KOPT-K1 (cell line): ENCODE data around the gene ANO4.
"Not testable (repeated sequence)": the region's sequence is repeated elsewhere in the genome, so short reads cannot be mapped to it uniquely, and the experiment has no call there.

ENCODE experiments used
- H3K27ac ChIP-seq: fragments of 200-600 bp; sonication (generic); 2 replicates; pipeline ENCODE4 v1.5.1; 2016; ENCODE audit warnings: antibody characterized with exemption, mild to moderate bottlenecking, low read depth, low read length; ENCODE audit not compliant: poor library complexity, severe bottlenecking
- H3K36me3 ChIP-seq: fragments of 200-600 bp; sonication (generic); 2 replicates; pipeline ENCODE4 v1.5.1; 2017; ENCODE audit warnings: antibody characterized with exemption, mild to moderate bottlenecking, low read length, moderate library complexity; ENCODE audit not compliant: insufficient read depth
- H3K9me3 ChIP-seq: fragments of 200-600 bp; sonication (generic); 2 replicates; pipeline ENCODE4 v1.5.1; 2017; ENCODE audit warnings: antibody characterized with exemption, low read length, mild to moderate bottlenecking; ENCODE audit not compliant: insufficient read depth, poor library complexity, severe bottlenecking

The ANO4 gene

DNA sequence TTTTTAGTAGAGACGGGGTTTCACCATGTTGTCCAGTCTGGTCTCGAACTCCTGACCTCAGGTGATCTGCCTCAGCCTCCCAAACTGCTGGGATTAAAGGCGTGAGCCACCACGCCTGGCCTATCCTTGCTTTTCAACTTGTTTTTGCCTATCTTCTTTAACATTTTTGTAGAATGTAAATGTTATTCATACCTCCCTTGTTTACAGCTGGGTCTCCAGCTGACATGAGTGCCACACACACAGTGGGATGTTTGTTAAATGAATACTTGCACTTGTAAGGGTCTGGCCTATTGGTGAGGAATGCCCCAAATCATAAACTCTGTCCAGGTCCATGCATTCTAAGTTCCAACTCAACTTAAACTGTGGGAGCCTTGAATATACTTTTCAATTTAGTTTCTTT is 176.3 kb downstream of the ANO4 start:
- no peak overlapping the region for H3K27ac ChIP-seq
- H3K36me3 ChIP-seq = no peaks in the 10 kb centered on the region
- H3K9me3 ChIP-seq = no peaks in the 10 kb centered on the region

GRCh38 chr12:100972121-100972520 is 177.5 kb downstream of the ANO4 start:
- Histone ChIP-seq H3K27ac (no peak overlapping the region), H3K36me3 (no peaks in the 10 kb centered on the region), H3K9me3 (no peaks in the 10 kb centered on the region)

DNA sequence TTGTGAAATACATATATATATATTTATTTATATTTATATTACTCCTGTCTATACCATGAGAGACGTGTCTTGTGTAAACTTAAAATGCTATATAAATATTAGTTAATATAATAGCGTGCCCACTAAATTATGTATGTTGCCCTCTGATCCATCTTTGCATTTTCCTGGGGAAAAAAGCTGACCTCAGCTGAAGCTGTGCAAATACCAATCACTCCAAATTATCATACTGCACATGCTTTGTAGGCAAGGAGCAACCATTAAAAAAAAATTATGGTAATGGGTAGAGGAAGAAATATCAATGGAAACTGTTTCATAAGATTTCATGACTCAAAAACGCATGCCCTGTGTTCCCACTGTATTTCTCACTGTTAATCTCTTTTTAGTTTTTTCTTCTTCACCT is 179.8 kb downstream of the ANO4 start:
- H3K9me3 ChIP-seq = no peaks in the 10 kb centered on the region
- no peaks in the 10 kb centered on the region for H3K36me3 ChIP-seq
- H3K27ac ChIP-seq = no peak overlapping the region

DNA sequence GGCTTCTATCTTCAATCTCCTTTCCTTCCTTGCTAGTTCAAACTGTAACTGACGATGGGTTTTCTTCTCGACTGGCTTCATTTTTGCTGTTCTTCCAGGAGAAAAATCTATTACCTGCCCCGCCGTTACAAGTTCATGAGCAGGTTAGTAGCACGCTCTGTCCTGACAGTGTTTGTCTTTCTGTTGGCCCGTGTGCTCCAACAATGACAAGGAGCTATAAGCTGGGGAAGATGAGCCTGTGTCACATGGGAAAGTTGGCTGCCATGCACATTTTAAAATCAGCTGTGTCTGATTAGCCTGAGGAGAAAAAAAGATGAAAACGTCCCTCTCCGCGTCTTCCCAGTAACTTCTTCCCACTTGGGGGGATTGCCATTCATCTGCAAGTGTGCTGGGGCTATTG is 180.2 kb downstream of the ANO4 start:
- Histone ChIP-seq H3K9me3 (no peaks in the 10 kb centered on the region), H3K27ac (no peak overlapping the region), H3K36me3 (no peaks in the 10 kb centered on the region)

GRCh38 chr12:100976735-100977134 is 182.2 kb downstream of the ANO4 start:
- H3K9me3 ChIP-seq = no peaks in the 10 kb centered on the region
- no peak overlapping the region for H3K27ac ChIP-seq
- no peaks in the 10 kb centered on the region for H3K36me3 ChIP-seq

GRCh38 chr12:100980856-100981255 is 186.3 kb downstream of the ANO4 start:
- H3K9me3 ChIP-seq = no peaks in the 10 kb centered on the region
- no peak overlapping the region for H3K27ac ChIP-seq
- H3K36me3 ChIP-seq = no peaks in the 10 kb centered on the region

GRCh38 chr12:100982511-100983183 is 188.1 kb downstream of the ANO4 start:
- Histone ChIP-seq H3K36me3 (no peaks in the 10 kb centered on the region), H3K27ac (no peak overlapping the region), H3K9me3 (no peaks in the 10 kb centered on the region)

- Histone ChIP-seq H3K9me3 (no peaks in the 10 kb centered on the region), H3K27ac (no peak overlapping the region), H3K36me3 (no peaks in the 10 kb centered on the region)
Measured at GRCh38 chr12:100984796-100985195, 190.2 kb downstream of the ANO4 start.

GRCh38 chr12:100986595-100987547 is 192.3 kb downstream of the ANO4 start:
- Histone ChIP-seq H3K9me3 (no peaks in the 10 kb centered on the region), H3K36me3 (no peaks in the 10 kb centered on the region), H3K27ac (no peak overlapping the region)

- H3K36me3 ChIP-seq = no peaks in the 10 kb centered on the region
- no peaks in the 10 kb centered on the region for H3K9me3 ChIP-seq
- no peak overlapping the region for H3K27ac ChIP-seq
Measured at GRCh38 chr12:100987552-100988521, 193.3 kb downstream of the ANO4 start.

DNA sequence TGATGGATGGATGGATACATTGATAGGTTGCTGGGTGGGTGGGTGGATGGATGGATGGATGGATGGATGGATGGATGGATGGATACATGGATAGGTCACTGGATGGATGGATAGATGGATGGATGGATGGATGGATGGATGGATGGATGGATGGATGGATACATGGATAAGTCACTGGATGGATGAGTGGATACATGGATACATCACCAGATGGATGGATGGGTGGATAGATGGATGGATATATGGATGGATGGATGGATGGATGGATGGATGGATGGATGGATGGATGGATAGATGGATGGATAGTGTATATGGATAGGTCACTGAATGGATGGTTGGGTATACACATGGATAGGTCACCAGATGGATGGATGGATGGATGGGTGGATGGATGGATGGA is 194.9 kb downstream of the ANO4 start:
- H3K27ac ChIP-seq, H3K36me3 ChIP-seq, H3K9me3 ChIP-seq: not testable (repeated sequence)

GRCh38 chr12:100991102-100991501 is 196.5 kb downstream of the ANO4 start:
- H3K27ac ChIP-seq = no peak overlapping the region

DNA sequence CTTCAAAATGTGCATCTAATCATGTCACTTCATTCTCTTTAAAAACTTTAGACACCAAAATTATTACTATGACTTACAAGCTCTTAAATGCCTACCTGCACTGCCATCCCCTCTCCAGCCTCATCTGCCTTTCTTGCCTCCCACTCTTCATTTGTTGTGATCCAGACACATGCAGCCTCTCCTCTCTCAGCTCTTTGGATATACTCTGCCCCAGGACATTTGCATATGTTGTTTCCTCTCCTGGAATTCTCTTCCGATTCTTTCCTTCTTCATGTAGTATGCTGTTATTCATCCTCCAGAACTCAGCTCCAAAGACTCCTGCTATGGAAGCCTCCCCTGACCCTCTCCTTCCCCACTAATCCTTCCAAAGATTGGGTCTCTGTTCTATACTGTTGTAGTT is 197.6 kb downstream of the ANO4 start:
- Histone ChIP-seq H3K27ac (no peak overlapping the region), H3K36me3 (no peaks in the 10 kb centered on the region), H3K9me3 (no peaks in the 10 kb centered on the region)

More at GRCh38 chr12:100991102-100991501, 196.5 kb downstream of the ANO4 start:
- Histone ChIP-seq H3K9me3 (no peaks in the 10 kb centered on the region), H3K36me3 (no peaks in the 10 kb centered on the region)

DNA sequence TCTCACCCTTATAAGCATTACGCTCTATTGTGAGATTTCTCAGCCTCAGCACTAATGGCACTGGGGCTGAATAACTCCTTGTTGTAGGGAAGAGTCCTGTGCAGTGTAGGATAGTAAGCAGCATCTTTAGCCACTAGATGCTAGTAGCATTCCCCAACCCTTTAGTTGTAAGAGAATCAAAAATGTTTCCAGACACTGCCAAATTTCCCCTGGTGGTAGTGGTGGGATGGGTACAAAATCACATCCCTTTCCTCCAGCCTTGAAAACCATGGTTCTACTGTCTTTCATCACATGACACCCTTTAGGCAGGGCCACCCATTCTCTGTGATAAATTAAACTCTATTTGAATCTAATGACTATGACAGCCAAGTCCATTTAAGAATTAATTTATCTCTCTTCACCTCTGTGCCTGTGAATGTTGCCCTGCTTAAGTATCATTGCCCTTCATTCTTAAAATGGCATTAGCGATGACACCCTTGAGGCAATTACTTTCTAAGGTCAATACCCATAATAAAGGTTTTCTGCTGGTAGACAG is 199.4 kb downstream of the ANO4 start:
- Histone ChIP-seq H3K27ac (no peak overlapping the region), H3K36me3 (no peaks in the 10 kb centered on the region), H3K9me3 (no peaks in the 10 kb centered on the region)
